Activated CD8-positive, alpha-beta memory T cell treated with anti-CD3 and anti-CD28 coated beads, Interleukin-2, amount 50 U/mL, for 24 hours (primary cell): Measurements from ENCODE around the gene IL4I1.
A peak's percentile ranks its signal among the peaks of the same experiment; 100 is the strongest.

Experiments used
- DNase-seq: peaks from one replicate; pipeline ENCODE4 v3.0.0-alpha.2; 2020; ENCODE audit errors: extremely low read depth

The IL4I1 gene

DNA sequence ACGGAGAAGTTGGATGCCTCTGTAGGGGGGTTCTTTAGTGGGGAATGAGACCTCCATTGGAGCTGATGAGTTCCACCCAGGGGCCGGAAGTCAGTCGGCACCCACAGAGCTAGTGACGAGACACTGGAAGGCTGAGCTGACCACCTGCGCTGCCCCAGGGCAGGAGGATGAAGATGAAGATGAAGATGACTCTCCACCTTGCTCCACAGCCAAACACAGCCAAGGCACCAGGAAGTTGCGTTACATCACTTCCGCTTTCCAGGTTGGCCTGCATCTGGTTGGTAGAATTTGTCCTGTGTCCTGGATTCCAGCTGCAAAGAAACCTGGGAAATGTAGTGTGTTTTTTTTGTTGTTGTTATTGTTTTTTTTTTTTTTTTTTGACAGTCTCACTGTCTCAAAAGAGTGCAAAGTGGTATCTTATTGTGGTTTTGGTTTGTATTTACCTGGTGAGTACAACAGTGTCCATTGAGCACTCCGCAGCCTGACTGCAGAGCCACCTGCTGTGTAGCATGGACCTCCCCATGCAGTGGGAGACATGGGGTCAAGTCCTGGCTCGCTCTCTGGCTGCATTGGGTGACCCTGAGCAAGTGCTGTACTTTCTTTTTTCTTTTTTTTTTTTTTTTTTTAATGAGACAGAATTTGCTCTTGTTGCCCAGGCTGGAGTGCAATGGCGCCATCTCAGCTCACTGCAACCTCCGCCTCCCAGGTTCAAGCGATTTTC is 17.3 kb downstream of the IL4I1 start:
- no peak for DNase-seq

DNA sequence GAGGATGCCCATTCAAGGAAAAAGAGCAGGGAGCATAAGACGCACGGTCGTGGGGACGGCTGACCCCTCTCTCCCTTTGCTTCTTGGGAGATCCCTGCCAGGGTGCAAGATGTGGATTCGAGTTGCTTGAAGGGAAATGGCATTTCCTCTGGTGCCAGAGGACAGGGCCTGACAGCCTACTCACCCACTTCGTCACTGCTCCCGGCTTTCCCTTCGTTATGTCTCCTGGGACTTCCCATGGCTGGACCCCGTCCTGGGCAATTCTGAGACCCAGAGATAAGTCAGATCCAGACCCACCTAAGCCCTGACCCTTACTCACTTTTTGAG is 18.0 kb downstream of the IL4I1 start:
- DNase-seq, result no peak

DNA sequence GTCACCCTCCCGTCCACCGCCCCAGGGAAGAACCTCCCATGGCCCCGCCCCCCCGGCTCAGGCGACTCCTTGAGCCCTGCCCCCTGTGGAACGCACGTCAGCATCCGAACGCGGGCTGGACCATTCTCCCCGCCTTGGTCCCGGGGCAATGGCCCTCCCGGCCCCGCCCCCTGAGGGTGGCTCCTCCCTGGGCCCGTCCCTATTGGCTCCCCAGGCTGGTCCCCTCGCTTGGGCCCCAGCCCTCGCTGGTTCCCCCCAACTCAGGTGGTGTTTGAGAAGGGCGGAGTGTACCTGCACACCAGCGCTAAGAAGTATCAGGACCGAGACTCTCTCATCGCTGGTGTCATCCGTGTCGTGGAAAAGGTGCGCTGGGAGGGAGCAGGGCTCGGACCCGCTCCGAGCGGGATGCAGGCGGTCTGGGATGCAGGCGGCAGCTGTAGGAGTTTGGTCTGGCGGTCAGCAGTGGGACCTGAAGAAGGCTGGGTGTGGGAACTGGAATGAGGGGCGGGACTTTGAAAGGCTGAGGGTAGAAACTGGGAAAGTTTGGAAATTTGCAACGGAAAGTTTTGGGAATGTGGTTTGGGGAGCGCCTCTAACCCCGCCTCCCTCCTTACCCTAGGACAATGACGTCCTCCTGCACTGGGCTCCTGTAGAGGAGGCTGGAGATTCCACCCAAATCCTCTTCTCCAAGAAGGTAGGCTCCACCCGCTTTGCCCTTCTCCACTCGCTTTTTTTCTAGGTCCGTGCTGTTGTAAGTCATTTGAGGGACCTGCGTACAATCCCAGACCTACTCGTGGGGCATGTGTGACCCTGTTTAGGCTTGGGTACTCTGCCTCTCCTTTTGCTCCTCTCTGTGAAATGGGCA is 18.6 kb downstream of the IL4I1 start:
- peak; percentile 97 for DNase-seq

DNA sequence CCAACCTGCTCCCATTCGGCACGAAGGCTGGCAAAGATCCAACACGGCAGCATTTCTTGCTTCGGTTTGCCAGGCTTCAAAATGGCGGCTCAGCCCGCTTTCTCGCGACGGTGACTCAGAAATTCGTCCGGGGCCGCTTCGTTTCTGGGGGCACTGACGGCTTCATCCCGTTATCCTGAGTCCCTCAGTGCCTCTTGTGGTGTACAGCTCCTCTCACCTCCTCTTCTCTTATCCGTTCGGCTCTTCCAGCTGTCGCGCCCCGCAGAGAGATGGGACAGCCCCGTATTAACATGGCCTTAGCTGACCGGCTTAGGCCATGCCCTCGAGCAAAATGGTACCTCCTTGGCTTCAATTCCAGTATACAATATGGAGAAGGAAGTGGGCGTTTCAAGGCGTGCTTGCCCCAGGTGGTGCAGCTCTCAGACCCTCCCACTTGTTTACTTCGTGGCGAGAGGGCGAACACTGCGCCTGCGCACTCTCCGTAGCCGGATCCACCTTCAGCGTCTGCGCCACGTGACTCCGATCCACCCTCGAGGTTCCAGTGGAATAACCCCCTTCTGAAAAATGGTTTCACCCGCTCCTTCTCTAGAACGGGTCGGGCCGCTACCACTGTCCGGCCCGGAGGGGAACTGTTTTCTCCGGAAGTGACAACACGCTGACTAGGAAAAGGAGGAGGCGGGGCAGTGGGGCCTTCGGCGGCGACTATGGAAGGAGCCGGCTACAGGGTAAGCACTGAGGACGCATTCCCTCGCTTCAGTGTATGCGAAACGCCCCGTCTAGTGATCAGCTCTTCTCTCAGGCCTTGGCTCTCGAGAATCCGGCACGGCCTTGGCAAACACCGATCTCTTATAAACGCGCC is 19.4 kb downstream of the IL4I1 start, which contains the start of the genes AKT1S1 and TBC1D17:
Gene AKT1S1 (minus strand): TSS at position 336 of the 859 bp plus-strand sequence. CDS start 4,060 bp downstream, outside the sequence.
Gene TBC1D17 (plus strand): TSS at position 683 of the 859 bp plus-strand sequence. CDS start 22 bp downstream, at position 705.
- DNase-seq, result peak; percentile 98

DNA sequence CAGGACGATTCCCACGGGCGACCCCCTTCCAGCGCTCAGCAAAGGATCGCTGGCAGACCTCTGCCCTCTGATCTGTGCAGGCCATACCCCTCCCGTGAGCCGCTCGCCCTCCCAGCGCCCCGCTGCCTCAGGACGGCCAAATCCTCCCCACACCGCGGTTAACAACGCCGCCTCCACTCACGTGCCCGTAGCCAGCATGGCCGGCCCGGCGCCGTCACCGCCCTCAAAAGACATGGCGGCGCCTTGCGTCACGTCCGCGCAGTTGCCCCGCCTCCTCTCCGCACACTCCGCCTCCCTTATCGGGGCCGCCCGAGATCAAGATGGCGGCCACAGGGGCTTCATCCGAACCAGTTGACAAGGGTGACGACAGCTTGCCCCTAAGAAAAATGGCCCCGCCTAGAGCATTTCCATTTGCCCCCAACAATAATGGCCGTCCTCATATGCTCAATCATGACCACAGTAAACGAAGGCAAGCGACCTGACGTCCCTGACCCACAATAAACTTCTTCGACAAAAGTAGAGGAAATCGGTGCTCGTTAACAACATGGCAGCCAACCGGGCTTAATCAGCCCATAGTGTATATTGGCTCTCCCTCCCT is 20.2 kb downstream of the IL4I1 start:
- peak; percentile 91 for DNase-seq

DNA sequence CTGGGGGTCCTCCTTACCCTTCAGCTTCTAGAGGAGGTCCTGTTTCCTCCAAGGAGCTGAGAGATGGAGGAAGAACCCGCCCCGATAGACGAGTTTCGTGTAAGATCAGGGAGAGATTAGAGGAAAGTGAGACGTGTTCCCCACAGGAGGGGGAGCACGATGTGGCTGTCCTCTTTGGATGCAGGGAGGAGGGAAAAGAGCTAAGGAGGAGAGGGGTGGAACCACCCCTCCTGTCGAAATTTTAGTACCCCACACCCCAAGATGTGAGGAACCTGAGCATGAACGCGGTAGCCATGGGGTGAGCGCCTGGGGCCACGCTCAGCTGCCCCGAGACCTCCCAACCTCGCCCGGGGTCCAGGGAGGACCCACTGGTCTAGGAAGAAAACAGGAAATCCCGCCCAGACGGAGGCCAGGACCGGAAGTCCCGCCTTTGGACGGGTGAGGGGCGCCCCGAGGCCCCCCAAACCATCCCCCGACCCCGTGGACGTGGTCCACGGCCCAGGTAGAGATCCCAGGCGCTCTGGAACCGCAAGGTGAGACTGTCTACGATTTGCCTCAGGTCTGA is 20.7 kb downstream of the IL4I1 start:
- DNase-seq, result no peak

DNA sequence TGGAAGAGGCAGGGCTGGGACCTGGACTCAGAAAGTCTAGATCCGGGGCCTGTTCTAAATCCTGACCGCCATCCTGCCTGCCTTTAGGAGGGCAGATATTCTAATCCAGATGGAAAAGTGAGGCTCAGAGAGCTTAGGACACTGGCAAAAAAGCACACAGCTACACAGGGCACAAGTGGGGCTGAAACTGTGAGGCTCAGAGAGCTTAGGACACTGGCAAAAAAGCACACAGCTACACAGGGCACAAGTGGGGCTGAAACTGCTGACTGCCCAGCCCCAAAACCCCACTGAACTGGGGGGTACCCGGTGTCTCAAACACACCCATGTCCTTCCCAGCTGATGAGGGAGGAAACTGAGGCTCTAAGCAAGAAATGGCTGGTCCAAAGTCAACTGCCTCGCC is 21.5 kb downstream of the IL4I1 start:
- DNase-seq, result no peak

DNA sequence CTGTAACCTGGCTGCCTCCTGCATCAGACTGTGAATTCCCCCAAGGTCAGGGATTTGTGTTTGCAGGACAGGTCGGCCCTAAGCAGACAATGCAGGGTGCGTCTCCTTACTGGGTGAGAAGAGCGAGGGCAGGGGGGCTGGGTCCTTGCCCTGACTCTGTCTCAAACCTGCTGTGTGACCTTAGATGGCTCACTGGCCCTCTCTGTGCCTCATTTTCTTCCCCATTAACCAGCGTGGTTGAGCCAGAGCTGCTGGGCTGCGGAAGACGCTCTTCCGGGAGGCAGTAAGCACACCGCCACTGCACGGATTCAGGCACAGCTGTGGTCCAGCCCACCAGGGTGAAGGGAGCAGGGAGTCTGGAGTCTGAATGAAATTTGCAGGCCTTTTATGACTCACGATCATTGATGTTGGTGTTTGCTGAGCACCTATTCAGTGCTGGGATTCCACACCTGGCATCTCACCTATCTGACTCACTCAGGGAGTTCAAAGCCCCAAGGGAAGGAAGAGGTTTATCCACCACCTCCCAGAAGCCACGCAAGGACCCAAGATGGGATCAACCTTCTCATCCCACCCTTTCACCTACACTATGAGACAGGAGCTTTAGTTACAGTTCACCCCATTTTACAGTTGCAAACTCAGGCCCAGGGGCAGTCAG is 22.1 kb downstream of the IL4I1 start:
- DNase-seq, result no peak

DNA sequence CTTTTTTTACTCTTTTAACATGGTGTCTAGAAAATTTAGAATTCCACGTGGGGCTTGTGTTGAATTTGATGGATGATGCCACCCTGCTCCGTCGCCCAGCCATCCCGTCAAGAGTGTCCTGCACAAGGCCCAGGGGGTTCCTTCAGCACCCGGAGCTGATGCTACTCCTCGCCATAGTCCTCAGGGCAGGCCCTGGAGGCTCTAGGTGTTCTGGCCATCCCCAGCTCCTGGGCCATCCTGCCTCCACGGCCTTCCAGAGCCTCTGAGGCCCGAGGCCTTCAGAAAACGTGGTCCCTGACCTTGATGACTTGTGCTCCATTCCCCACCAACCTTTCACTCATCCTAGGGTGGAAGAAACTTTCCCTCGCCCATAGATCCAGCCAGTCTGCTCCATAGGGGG is 22.9 kb downstream of the IL4I1 start:
- no peak for DNase-seq

DNA sequence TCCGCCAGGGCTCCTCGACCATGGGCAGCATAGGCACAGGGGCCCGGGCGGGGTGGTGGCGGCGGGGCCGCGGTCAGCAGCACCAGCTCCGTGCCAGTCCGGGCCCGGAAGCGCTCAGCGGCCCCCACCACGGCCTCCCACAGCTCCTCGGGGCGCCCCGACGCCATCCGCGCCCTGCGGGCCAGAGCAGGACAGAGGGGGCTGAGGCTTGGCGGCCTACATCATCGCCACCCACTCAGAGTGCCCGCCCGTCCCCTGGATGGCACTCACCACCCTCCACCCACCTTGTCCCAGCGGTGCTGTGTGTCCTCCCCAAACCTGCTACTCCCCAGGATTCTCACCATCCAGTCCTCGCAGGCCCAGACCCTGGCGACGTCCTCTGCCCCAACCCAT is 23.6 kb downstream of the IL4I1 start:
- no peak for DNase-seq

DNA sequence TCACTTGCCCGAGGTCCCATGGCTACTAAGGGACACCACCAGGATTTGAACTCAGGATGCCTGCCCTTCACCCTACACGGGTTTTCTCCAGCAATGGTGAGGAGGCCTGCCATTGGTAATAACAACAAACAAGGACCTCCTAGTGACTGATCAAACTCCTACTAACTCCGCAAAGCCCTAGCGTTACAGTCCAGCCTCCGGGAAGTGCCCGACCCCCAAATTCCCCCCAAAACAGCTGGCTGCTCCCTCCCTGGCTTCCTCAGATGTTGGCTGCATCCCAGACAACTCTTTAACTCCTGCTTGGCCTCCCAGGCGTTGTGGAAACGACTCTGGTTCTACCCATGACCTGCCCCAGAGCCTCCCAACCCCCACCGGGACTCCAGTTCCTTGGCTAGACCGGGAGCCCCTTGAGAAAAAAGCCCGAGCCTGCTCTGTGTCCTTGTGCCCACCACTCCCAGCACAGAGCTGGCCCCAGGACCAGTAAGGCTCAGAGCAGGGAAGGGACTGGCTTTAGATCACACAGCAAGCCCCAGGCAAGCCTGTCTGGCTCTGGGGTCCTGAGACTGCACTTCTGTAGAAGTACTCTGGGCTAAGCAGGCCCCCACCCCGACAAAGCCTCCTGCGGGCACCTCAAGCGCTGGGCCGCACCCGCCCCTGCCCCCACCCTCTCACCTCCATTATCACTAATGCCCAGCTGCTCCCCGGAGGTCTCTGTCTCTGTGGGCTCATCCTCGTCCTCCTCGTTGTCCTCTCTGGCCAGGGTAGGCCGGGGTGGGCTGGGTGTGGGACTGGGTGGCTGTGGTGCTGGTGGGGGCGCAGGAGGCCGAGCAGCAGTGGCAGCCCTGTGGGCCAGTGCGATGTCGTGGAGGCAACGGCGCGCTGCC is 24.2 kb downstream of the IL4I1 start:
- no peak for DNase-seq

DNA sequence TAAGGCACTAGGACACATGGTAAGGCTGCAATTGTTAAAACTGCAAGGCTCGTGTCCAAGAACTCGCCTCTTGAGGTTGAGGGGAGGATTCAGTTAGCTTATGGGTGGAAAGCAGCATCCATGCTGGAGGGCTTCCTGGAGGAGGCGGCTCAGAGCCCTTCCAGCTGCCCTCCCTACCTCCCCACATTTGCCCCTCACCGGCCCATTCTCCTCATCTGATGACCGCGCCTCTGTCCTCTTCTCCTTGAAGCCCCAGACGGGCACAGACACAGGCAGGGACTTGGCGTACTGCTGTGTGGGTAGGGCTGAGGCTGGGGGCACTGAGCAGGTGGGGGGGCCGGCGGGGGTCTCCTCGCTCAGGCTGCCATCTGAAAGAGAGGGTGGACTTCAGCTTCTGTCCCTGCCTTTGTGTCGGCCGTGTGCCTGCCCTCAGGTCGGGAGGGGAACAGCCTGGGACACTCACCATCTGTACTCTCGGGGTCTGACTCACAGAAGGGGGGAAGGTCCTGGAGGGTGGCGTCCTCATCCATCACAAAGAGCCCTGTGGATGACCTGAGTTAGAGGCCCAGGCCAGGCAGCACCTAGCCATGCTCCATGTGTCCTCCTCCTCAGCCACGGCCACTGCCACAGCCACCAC is 25.2 kb downstream of the IL4I1 start:
- DNase-seq, result no peak

DNA sequence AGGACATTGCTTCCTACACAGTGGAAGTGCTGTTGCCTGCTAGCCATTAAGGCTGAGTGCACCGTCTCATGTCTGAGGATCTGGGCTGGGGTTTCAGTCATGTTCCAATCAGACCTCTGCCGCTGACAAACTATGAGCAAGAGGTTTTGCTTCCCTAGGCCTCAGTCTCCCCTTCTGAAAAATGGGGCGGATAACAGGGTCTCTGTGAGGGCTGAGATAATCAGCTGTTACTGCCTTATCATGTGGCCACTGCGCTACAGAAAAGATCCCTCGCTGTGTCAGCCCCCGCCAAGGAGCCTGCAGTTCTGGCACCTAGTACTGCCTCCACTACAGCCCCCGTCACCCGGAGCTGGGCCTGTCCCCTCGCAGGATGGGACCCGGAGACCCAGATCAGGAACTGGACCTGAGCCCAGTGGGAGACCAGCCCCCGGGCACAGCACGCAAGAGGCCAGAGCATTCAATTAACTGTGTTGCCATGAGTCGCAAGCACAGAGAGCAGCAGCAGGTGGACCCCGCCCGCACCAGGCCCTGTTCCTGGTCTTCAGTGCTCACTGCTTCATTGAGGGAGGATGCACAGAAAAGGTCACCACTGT is 26.3 kb downstream of the IL4I1 start:
- no peak for DNase-seq

DNA sequence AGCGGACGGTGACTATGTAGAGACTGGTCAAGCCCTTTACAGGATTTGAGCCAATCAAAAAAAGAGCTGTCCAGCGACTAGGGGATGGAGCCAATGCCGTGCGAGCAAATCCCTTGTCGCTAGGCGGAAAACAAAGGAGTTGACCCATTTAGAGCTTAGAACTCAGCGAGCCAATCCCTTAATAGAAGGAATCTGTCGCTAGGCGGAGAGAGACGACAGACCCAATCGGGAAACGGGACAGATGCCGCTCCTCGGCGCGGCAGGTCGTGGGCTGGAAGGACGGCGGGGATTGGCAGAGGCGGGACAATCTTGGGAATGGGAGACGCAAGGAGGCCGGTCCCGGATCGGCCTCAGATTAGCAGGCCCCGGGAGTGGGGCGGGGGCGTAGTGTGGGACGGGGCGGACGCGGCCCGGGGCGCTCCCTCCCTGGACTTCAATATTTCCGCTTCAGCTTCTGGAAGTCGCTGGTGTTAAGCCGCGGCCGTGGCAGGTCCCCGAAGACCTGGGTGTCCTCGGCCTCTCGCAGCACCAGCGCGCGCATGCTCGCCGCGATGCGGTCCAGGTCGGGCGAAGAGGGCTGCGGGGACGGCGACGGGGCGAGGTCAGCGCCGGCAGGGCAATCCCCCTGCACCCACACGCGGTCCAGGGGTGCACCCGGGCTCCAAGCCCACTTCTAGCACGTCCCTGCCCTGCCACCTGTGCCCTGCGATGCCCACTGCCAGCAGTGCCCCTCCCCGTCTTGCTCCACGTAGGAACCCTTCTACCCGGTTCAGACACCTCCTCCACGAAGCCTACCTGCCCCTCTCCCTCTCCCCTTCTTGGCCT is 27.0 kb downstream of the IL4I1 start:
- DNase-seq, result peak; percentile 83

DNA sequence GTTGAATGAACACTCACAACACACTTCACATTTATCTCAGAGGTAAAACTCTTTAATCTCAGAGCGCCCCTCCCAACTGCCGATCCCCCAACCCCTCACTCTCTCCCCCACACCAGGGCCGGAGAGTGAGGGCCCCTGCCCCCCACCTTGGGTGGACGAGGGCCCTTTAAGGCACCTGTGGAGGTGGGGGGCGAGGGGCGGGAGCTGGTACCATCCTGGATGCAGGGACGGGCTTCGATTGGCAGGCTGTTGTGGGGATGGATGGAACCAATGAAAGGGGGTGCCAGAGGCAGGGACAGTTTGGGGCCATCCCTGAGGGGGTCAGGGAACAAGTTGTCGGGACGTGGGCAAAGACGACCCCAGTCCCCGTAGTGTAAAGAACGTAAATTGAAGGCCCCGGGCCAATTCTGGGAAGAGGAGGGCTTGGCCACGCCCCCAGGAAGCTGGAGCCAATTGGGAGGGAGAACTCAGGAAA is 27.6 kb downstream of the IL4I1 start:
- no peak for DNase-seq

DNA sequence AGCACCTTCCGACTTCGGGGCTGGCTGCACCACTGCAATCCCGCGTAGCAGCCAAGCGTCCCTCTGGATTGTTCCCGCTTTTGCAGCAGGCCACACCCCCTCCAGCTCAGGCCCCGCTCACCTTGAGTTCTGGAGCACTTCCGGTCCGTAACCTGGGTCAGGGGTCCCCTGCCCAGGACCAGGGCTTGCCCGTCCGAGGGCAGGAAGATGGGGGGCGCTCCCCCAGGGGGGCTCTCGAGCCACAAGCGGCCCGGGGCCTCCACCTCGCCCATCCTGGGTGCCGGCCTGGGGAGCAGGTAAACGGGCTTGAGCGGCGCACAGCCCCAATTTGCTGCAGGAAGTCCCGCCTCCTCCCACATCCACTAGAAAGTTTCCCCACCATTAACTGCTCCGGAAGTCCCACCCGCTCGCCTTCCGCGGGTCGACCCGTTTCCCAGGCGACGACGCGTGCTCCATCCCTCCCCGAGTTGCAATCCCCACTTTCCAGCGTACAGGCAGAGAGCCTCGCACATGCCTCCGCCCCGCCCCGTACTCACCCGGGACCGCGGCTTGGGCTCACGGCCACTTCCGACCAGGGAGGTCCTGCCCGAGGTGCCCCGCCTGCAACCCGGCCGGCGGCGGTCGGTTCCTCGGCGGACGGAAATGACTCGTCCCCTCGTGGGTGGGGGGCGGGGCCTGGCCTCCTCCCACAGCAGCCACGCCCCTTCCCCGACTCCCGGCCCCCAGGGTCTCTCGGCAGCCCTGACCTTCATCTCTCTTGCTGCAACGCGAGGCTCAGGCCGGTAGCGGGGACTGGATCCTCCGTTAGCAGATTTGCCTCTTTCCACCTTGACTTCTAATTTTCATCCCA is 29.5 kb downstream of the IL4I1 start, which contains the start of gene PNKP:
Gene PNKP (minus strand): TSS at position 644 of the 850 bp plus-strand sequence. CDS start 372 bp downstream, at position 272.
- peak; percentile 79 for DNase-seq

DNA sequence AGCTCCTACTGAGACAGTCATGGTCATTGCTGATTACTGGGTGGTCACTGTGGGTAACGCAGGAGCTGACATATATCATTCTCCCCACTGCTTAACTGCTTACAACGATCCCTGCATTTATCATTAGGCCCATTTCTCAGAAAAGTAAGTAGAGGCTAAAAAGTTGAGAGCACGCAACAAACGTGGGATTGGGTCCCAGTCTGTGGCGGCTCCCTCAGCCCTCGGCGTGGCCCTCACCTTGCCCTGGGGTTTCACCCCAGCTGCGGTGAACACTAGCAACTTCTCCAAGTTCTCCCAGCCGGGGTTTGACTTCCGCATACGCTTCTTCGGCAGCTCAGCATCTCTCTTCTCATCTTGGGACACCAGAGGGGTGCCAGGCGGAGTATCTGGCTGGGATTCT is 31.8 kb downstream of the IL4I1 start:
- DNase-seq, result no peak
